A673 (cell line): ENCODE results near the gene TMEM202.

Experiments used
- EZH2 ChIP-seq: fragments of 200-600 bp; sonication (generic); IDR thresholded peaks from 2 replicates; pipeline ENCODE4 v1.6.1; 2017; ENCODE audit warnings: borderline replicate concordance, low read depth, mild to moderate bottlenecking, mixed read lengths, antibody characterized with exemption, low read length; ENCODE audit not compliant: poor library complexity, severe bottlenecking
- TF ChIP-seq, protein P1 (sequence below): fragments of 300-800, 200-600 bp; sonication (generic); conservative IDR thresholded peaks from 2 replicates; pipeline ENCODE4 v1.5.1; 2017; ENCODE audit warnings: low read depth, mild to moderate bottlenecking, antibody characterized with exemption, low read length, moderate library complexity, mixed read lengths

DNA sequence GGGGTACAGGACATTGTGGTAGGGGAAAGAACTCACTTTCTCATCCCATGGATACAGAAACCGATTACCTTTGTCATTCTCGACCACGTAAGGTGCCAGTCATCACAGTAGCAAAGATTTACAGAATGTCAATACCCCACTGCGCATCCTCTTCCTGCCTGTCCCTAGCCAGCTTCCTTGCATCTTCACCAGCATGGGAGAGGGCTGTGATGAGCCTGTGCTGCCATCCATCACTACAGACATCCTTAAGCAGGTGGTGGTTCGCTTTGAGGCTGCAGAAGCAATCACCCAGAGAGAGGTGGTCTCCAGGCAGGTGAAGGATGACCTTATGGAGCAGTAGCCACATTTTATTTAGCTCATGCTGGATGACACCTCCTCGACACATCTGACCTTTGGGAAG, 52.7 kb downstream of the TMEM202 start:
- TF ChIP-seq EZH2 = no peak
- TF ChIP-seq, protein P1, sequence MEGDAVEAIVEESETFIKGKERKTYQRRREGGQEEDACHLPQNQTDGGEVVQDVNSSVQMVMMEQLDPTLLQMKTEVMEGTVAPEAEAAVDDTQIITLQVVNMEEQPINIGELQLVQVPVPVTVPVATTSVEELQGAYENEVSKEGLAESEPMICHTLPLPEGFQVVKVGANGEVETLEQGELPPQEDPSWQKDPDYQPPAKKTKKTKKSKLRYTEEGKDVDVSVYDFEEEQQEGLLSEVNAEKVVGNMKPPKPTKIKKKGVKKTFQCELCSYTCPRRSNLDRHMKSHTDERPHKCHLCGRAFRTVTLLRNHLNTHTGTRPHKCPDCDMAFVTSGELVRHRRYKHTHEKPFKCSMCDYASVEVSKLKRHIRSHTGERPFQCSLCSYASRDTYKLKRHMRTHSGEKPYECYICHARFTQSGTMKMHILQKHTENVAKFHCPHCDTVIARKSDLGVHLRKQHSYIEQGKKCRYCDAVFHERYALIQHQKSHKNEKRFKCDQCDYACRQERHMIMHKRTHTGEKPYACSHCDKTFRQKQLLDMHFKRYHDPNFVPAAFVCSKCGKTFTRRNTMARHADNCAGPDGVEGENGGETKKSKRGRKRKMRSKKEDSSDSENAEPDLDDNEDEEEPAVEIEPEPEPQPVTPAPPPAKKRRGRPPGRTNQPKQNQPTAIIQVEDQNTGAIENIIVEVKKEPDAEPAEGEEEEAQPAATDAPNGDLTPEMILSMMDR = no peak
